Activated CD8-positive, alpha-beta T cell treated with anti-CD3 and anti-CD28 coated beads for 36 hours (primary cell): ENCODE results near the gene GH1. TPM values are rescaled to one million over a fixed set of nuclear protein-coding genes. Genes with fewer than 3 reads are reported as not detected.
"Not testable (repeated sequence)": the region's sequence is repeated elsewhere in the genome, so short reads cannot be mapped to it uniquely, and the experiment has no call there.

Source experiments
- ATAC-seq: fragments of 200-7000 bp; cut with Tn5 transposase; one replicate; pipeline ENCODE4 v1.10.0; 2021; ENCODE audit warnings: mild to moderate bottlenecking, moderate library complexity
- CTCF ChIA-PET: fragments of 350-600 bp; sonication (Branson Sonifier 250); formaldehyde crosslinking; loops from one replicate; lab custom pipeline; 2021; ENCODE audit warnings: antibody characterized with exemption; lab: Charles Lee
- POLR2A ChIA-PET: fragments of 350-600 bp; sonication (Branson Sonifier 250); formaldehyde crosslinking; loops from one replicate; lab custom pipeline; 2021; ENCODE audit warnings: antibody characterized with exemption; lab: Charles Lee
- DNase-seq: peaks from one replicate; pipeline ENCODE4 v3.0.0-alpha.2; 2020
- H3K27ac Mint-ChIP-seq: one replicate; pipeline ENCODE4 v1.8.0; 2021; ENCODE audit warnings: mild to moderate bottlenecking, mixed read lengths
- H3K27me3 Mint-ChIP-seq: one replicate; pipeline ENCODE4 v1.8.0; 2021; ENCODE audit warnings: mixed read lengths
- H3K36me3 Mint-ChIP-seq: one replicate; pipeline ENCODE4 v1.8.0; 2021; ENCODE audit warnings: low read depth, mixed read lengths
- H3K4me1 Mint-ChIP-seq: one replicate; pipeline ENCODE4 v1.8.0; 2021; ENCODE audit warnings: low read depth, mixed read lengths
- H3K4me3 Mint-ChIP-seq: one replicate; pipeline ENCODE4 v1.8.0; 2021; ENCODE audit warnings: mild to moderate bottlenecking, moderate library complexity, mixed read lengths
- H3K9me3 Mint-ChIP-seq: one replicate; pipeline ENCODE4 v1.8.0; 2021; ENCODE audit warnings: mixed read lengths
- CTCF ChIP-seq: fragments of 200-600 bp; IDR thresholded peaks from one replicate; pipeline ENCODE4 v1.8.0; 2022; ENCODE audit warnings: antibody characterized with exemption, mild to moderate bottlenecking
- intact Hi-C: fragments of 100-400 bp; cut with micrococcal nuclease; formaldehyde crosslinking; loops from one replicate; pipeline ENCODE4 v1.10.0; 2022
- total RNA-seq, 2 experiments: library from RNA; stranded (reverse); gene quantifications; one replicate each; pipeline ENCODE4 v1.2.3, GENCODE V29; 2021

Gene GH1
- total RNA-seq, 2 experiments from 2014 or later, result not detected

DNA sequence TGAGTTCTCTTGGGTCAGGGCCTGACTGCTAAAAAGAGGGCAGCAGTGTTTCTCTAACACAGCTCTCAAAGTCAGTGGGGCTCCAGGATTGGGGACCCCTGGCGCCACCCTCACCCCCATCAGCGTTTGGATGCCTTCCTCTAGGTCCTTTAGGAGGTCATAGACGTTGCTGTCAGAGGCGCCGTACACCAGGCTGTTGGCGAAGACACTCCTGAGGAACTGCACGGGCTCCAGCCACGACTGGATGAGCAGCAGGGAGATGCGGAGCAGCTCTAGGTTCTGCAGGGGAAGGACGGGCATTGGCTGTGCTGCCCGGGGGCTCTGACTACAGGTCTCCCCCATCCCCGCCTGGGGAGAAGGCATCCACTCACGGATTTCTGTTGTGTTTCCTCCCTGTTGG is 993 bp downstream of the GH1 start:
- Mint-ChIP-seq H3K9me3 (no peaks in the 10 kb centered on the region), H3K4me1 (peaks cover 5% of the 10 kb centered on the region), H3K27me3 (no peaks in the 10 kb centered on the region), H3K36me3 (no peaks in the 10 kb centered on the region), H3K27ac (no peak overlapping the region), H3K4me3 (no peak overlapping the region)
- ATAC-seq (no peak), DNase-seq (no peak)
- CTCF ChIA-PET, result interaction anchor here (1.3 to 9.7 kb wide), 9 partner anchors 11 to 216 kb away, joined by 3 to 126 read pairs (median 38); no protein-coding TSS in a partner anchor
- POLR2A ChIA-PET, result interaction anchor here (0.8 kb wide), 1 partner anchor 108 kb away, joined by 3 read pairs; no protein-coding TSS in a partner anchor
- no peak for TF ChIP-seq CTCF
- intact Hi-C loops, result loop anchor here (2.0 to 5.0 kb wide), 4 partner anchors 29 to 215 kb away; partner anchors contain the start of gene ERN1

DNA sequence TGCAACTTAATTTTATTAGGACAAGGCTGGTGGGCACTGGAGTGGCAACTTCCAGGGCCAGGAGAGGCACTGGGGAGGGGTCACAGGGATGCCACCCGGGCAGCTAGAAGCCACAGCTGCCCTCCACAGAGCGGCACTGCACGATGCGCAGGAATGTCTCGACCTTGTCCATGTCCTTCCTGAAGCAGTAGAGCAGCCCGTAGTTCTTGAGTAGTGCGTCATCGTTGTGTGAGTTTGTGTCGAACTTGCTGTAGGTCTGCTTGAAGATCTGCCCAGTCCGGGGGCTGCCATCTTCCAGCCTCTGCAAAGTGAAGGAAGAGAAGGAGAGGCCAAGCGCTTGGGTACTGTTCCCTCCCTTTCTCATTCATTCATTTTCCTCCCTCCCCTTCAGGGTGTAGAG is 1.4 kb downstream of the GH1 start:
- H3K9me3 Mint-ChIP-seq, H3K27me3 Mint-ChIP-seq, H3K27ac Mint-ChIP-seq, H3K36me3 Mint-ChIP-seq, H3K4me3 Mint-ChIP-seq, POLR2A ChIA-PET, DNase-seq, ATAC-seq, H3K4me1 Mint-ChIP-seq: not testable (repeated sequence)
- intact Hi-C loops, result loop anchor here (5.0 kb wide), 3 partner anchors 75 to 215 kb away; partner anchors contain the start of gene ERN1
- CTCF ChIA-PET, result interaction anchor here (2.8 to 9.7 kb wide), 4 partner anchors 14 to 216 kb away, joined by 19 to 126 read pairs (median 66); no protein-coding TSS in a partner anchor

- Mint-ChIP-seq H3K36me3 (no peaks in the 10 kb centered on the region), H3K4me3 (no peak overlapping the region), H3K27ac (no peak overlapping the region), H3K9me3 (no peaks in the 10 kb centered on the region), H3K27me3 (no peaks in the 10 kb centered on the region), H3K4me1 (peaks cover 5% of the 10 kb centered on the region)
- POLR2A ChIA-PET, result no interaction called here
- intact Hi-C loops, result loop anchor here (5.0 kb wide), 3 partner anchors 76 to 216 kb away; partner anchors contain the start of gene ERN1
- no peak for ATAC-seq
- no peak for DNase-seq
- CTCF ChIA-PET, result interaction anchor here (1.1 to 9.7 kb wide), 5 partner anchors 30 to 217 kb away, joined by 3 to 126 read pairs (median 4); no protein-coding TSS in a partner anchor
- no peak for TF ChIP-seq CTCF
Measured at GRCh38 chr17:63916566-63917185, 2.0 kb downstream of the GH1 start.

DNA sequence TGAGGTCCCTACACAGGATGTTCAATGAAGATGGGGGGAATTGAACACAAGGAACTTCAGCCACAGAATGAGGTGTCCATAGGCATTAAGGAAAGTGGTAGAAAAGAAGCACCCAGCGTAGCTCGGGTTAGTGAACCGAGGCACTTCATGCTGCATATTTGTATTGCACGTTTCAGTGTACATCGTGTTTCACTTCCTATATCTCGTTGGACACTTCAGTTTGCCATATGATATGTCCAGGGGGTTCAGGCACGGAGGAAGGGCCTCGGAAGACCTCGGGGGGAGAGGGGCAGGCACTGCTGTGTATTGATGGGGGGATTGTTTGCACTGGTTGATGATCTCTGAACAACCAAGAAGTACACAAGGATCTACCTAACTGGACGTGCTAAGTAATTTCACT is 2.9 kb downstream of the GH1 start:
- CTCF ChIA-PET, result interaction anchor here (0.9 to 9.7 kb wide), 6 partner anchors 15 to 218 kb away, joined by 3 to 126 read pairs (median 4); no protein-coding TSS in a partner anchor
- H3K27me3 Mint-ChIP-seq, H3K36me3 Mint-ChIP-seq, H3K4me1 Mint-ChIP-seq, POLR2A ChIA-PET, DNase-seq, H3K27ac Mint-ChIP-seq, H3K4me3 Mint-ChIP-seq, ATAC-seq, H3K9me3 Mint-ChIP-seq: not testable (repeated sequence)
- intact Hi-C loops, result loop anchor here (5.0 kb wide), 3 partner anchors 77 to 217 kb away; partner anchors contain the start of gene ERN1

DNA sequence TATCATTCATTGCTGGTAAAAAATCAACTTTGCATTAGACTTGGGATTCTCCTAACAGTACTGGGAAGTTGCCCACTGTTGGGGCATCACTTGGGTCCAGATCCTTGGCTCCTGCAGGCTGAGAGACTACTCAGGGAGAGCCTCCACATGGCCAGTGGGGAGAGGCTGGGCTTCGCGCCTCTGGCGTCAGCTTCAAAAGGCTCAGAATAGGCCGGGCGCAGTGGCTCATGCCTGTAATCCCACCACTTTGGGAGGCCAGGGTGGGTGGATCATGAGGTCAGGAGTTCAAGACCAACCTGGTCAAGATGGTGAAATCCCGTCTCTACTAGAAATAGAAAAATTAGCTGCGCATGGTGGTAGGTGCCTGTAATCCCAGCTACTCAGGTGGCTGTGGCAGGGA is 4.2 kb downstream of the GH1 start:
- no peak for TF ChIP-seq CTCF
- POLR2A ChIA-PET, result interaction anchor here (0.8 kb wide), 1 partner anchor 32 kb away, joined by 3 read pairs; no protein-coding TSS in a partner anchor
- CTCF ChIA-PET, result interaction anchor here (1.6 to 9.7 kb wide), 3 partner anchors 32 to 114 kb away, joined by 9 to 126 read pairs (median 95); no protein-coding TSS in a partner anchor
- H3K27me3 Mint-ChIP-seq, result no peaks in the 10 kb centered on the region
- ATAC-seq (no peak), DNase-seq (no peak)
- H3K4me1 Mint-ChIP-seq, result peaks cover 5% of the 10 kb centered on the region
- no peaks in the 10 kb centered on the region for H3K36me3 Mint-ChIP-seq
- H3K27ac Mint-ChIP-seq, result no peak overlapping the region
- H3K4me3 Mint-ChIP-seq, result no peak overlapping the region
- no peaks in the 10 kb centered on the region for H3K9me3 Mint-ChIP-seq
- intact Hi-C loops, result no loop called here
